ENCODE measurements around the gene FGGY. TPM values are rescaled to one million over a fixed set of nuclear protein-coding genes. Genes with fewer than 3 reads are reported as not detected.

Gene FGGY
- total RNA-seq, 2 donors from 2014 or later, result 12.2 to 17.4 TPM

GRCh38 chr1:59309795-59310548 lies 13.1 kb downstream of the FGGY start:
- ATAC-seq, result no peak
- TF ChIP-seq CTCF (IDR thresholded peaks at IDR 0.05) (no peak), POLR2A (IDR thresholded peaks at IDR 0.05) (no peak)
- no peaks in the 10 kb centered on the region for H3K27me3 ChIP-seq
- WGBS, 2 donors, result 88 to 94% methylated on average over 5 of the region's 5 CpGs
- H3K27ac ChIP-seq, result no peak overlapping the region
- H3K9me3 ChIP-seq, result no peaks in the 10 kb centered on the region
- intact Hi-C loops (cut with DNase I), result no loop called here
- no peaks in the 10 kb centered on the region for H3K4me1 ChIP-seq
- DNase-seq, result no peak
- no peaks in the 10 kb centered on the region for H3K36me3 ChIP-seq (replicated peaks in 1 of 2; ENCODE audit: insufficient read depth in 1 of 2, low read depth in 2 of 2)
- H3K4me3 ChIP-seq, result no peak overlapping the region

GRCh38 chr1:59310549-59311250 lies 13.8 kb downstream of the FGGY start:
- H3K9me3 ChIP-seq, result no peaks in the 10 kb centered on the region
- ATAC-seq (no peak), DNase-seq (no peak)
- 87 to 89% methylated on average over 5 of the region's 5 CpGs for WGBS, 2 donors
- intact Hi-C loops (cut with DNase I), result no loop called here
- no peaks in the 10 kb centered on the region for H3K36me3 ChIP-seq (replicated peaks in 1 of 2; ENCODE audit: insufficient read depth in 1 of 2, low read depth in 2 of 2)
- no peak overlapping the region for H3K4me3 ChIP-seq
- no peak overlapping the region for H3K27ac ChIP-seq
- no peaks in the 10 kb centered on the region for H3K27me3 ChIP-seq
- peaks cover 3% of the 10 kb centered on the region for H3K4me1 ChIP-seq
- TF ChIP-seq CTCF (IDR thresholded peaks at IDR 0.05), result no peak
- no peak for TF ChIP-seq POLR2A (IDR thresholded peaks at IDR 0.05)

- TF ChIP-seq CTCF (IDR thresholded peaks at IDR 0.05) (no peak), POLR2A (IDR thresholded peaks at IDR 0.05) (no peak)
- no peak for DNase-seq
- Histone ChIP-seq H3K4me1 (peaks cover 15% of the 10 kb centered on the region), H3K36me3 (replicated peaks in 1 of 2; ENCODE audit: insufficient read depth in 1 of 2, low read depth in 2 of 2) (no peaks in the 10 kb centered on the region), H3K27ac (no peak overlapping the region), H3K9me3 (no peaks in the 10 kb centered on the region), H3K4me3 (no peak overlapping the region), H3K27me3 (no peaks in the 10 kb centered on the region)
- WGBS, 2 donors, result 92 to 100% methylated on average over 2 of the region's 2 CpGs
- intact Hi-C loops (cut with DNase I), result no loop called here
- no peak for ATAC-seq
Observed at GRCh38 chr1:59314776-59315528, 18.1 kb downstream of the FGGY start.

- Histone ChIP-seq H3K4me3 (no peak overlapping the region), H3K36me3 (replicated peaks in 1 of 2; ENCODE audit: insufficient read depth in 1 of 2, low read depth in 2 of 2) (no peaks in the 10 kb centered on the region), H3K27me3 (no peaks in the 10 kb centered on the region), H3K4me1 (peaks cover 15% of the 10 kb centered on the region), H3K27ac (no peak overlapping the region), H3K9me3 (no peaks in the 10 kb centered on the region)
- no peak for DNase-seq
- 79 to 86% methylated on average over 7 of the region's 7 CpGs for WGBS, 2 donors
- intact Hi-C loops (cut with DNase I), result no loop called here
- ATAC-seq, result no peak
- TF ChIP-seq POLR2A (IDR thresholded peaks at IDR 0.05), result no peak
- no peak for TF ChIP-seq CTCF (IDR thresholded peaks at IDR 0.05)
Observed at GRCh38 chr1:59315529-59316463, 18.9 kb downstream of the FGGY start.

Data from body of pancreas (tissue), 4 donors.